Natural killer cell (primary cell): ENCODE results near the gene GPRC5D. TPM values are rescaled to one million over a fixed set of nuclear protein-coding genes. Genes with fewer than 3 reads are reported as not detected.

Experiments
- ATAC-seq, 3 donors: fragments of 150-1000 bp in 2 of 3; fragments of 200-7000 bp in 1 of 3; cut with Tn5 transposase; 1 replicate in 1 of 3; 2 replicates in 2 of 3; pipeline ENCODE4 v1.10.0; 2021; ENCODE audit warnings: mild to moderate bottlenecking in 2 of 3, moderate library complexity in 2 of 3
- DNase-seq, 2 donors: peaks; one replicate each; pipeline versions ENCODE4 v3.0.0 to v3.0.0-alpha.2; 2013 to 2021; ENCODE audit warnings: mixed read lengths in 1 of 2
- H3K27ac ChIP-seq: one replicate; pipeline ENCODE4 v1.5.1; 2013; ENCODE audit warnings: mild to moderate bottlenecking, low read length
- H3K27me3 ChIP-seq: one replicate; pipeline ENCODE4 v1.6.1; 2013; ENCODE audit warnings: low read length; ENCODE audit not compliant: control insufficient read depth, insufficient read depth
- H3K36me3 ChIP-seq: one replicate; pipeline ENCODE4 v1.6.1; 2013; ENCODE audit warnings: low read length; ENCODE audit not compliant: control insufficient read depth, insufficient read depth
- H3K4me1 ChIP-seq: one replicate; pipeline ENCODE4 v1.6.1; 2013; ENCODE audit warnings: low read length; ENCODE audit not compliant: control insufficient read depth, insufficient read depth
- H3K4me3 ChIP-seq: one replicate; pipeline ENCODE4 v1.5.1; 2013; ENCODE audit warnings: low read length
- H3K9me3 ChIP-seq: one replicate; pipeline ENCODE4 v1.6.1; 2013; ENCODE audit warnings: low read length; ENCODE audit not compliant: control insufficient read depth, insufficient read depth
- H3K27ac Mint-ChIP-seq, 2 donors: one replicate each; pipeline ENCODE4 v1.8.0; 2022; ENCODE audit warnings: mild to moderate bottlenecking in 2 of 2, mixed read lengths in 2 of 2, moderate library complexity in 1 of 2
- H3K27me3 Mint-ChIP-seq, 2 donors: one replicate each; pipeline ENCODE4 v1.8.0; 2022; ENCODE audit warnings: low read depth in 2 of 2, mixed read lengths in 2 of 2
- H3K36me3 Mint-ChIP-seq: one replicate; pipeline ENCODE4 v1.8.0; 2022; ENCODE audit warnings: mixed read lengths
- H3K4me1 Mint-ChIP-seq, 2 donors: one replicate each; pipeline ENCODE4 v1.8.0; 2022; ENCODE audit warnings: mixed read lengths in 2 of 2
- H3K4me3 Mint-ChIP-seq: one replicate; pipeline ENCODE4 v1.8.0; 2022; ENCODE audit warnings: mild to moderate bottlenecking, moderate library complexity, mixed read lengths
- H3K9me3 Mint-ChIP-seq, 2 donors: one replicate each; pipeline ENCODE4 v1.8.0; 2022; ENCODE audit warnings: mixed read lengths in 2 of 2
- WGBS: methylation state at CpG from one replicate; pipeline ENCODE4 v1.1.7; 2013; ENCODE audit warnings: missing lambda C conversion rate; ENCODE audit not compliant: insufficient coverage; 5-methylcytosine and 5-hydroxymethylcytosine counted together
- intact Hi-C: fragments of 100-400 bp; cut with micrococcal nuclease; formaldehyde crosslinking; loops from one replicate; pipeline ENCODE4 v1.14.2; 2022
- total RNA-seq, 4 donors: library from RNA; stranded (reverse); fragments of 120-200 nt in 1 of 4; gene quantifications; one replicate each; pipeline versions ENCODE4 v1.2.3 to v1.2.4, GENCODE V29; 2013 to 2022
- TF ChIP-seq, protein P1 (sequence below): fragments of 200-600 bp; IDR thresholded peaks from one replicate; pipeline ENCODE4 v1.8.0; 2022; ENCODE audit warnings: antibody characterized with exemption

The GPRC5D gene
- total RNA-seq, 3 donors from 2014 or later (not counting 1 experiment from before 2014, with no cell fraction given), result 5.5 TPM; not detected in 2

DNA sequence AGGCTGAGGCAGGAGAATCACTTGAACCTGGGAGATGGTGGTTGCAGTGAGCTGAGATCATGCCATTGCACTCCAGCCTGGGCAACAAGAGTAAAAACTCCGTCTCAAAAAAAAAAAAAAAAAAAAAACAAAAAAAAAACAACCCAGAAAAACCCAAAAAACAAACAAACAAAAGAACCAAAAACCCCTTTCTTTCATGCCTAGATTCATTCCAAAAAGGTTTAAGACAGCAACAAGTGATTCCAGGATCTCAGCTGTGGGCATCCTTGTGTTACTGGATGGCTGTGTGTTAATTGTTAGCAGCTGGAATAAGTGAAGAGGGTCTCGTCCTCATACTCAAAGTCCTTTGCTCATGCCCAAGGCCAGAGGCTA lies 51.2 kb downstream of the GPRC5D start:
- no peak overlapping the region for H3K27ac Mint-ChIP-seq
- no peaks in the 10 kb centered on the region for H3K9me3 ChIP-seq
- H3K27me3 Mint-ChIP-seq, result peaks cover 14 to 16% of the 10 kb centered on the region in 2 donors
- H3K4me1 ChIP-seq, result no peaks in the 10 kb centered on the region
- ATAC-seq (no peak), DNase-seq (no peak)
- H3K4me3 Mint-ChIP-seq, result no peak overlapping the region
- H3K4me1 Mint-ChIP-seq, result no peaks in the 10 kb centered on the region
- H3K27me3 ChIP-seq, result peaks cover 2% of the 10 kb centered on the region
- no peak overlapping the region for H3K27ac ChIP-seq
- no peaks in the 10 kb centered on the region for H3K9me3 Mint-ChIP-seq
- intact Hi-C loops, result no loop called here
- H3K4me3 ChIP-seq, result no peak overlapping the region
- H3K36me3 ChIP-seq, result no peaks in the 10 kb centered on the region
- 78% methylated on average over 1 of the region's 2 CpGs for WGBS
- TF ChIP-seq, protein P1, sequence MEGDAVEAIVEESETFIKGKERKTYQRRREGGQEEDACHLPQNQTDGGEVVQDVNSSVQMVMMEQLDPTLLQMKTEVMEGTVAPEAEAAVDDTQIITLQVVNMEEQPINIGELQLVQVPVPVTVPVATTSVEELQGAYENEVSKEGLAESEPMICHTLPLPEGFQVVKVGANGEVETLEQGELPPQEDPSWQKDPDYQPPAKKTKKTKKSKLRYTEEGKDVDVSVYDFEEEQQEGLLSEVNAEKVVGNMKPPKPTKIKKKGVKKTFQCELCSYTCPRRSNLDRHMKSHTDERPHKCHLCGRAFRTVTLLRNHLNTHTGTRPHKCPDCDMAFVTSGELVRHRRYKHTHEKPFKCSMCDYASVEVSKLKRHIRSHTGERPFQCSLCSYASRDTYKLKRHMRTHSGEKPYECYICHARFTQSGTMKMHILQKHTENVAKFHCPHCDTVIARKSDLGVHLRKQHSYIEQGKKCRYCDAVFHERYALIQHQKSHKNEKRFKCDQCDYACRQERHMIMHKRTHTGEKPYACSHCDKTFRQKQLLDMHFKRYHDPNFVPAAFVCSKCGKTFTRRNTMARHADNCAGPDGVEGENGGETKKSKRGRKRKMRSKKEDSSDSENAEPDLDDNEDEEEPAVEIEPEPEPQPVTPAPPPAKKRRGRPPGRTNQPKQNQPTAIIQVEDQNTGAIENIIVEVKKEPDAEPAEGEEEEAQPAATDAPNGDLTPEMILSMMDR, result no peak
- H3K36me3 Mint-ChIP-seq, result no peaks in the 10 kb centered on the region

DNA sequence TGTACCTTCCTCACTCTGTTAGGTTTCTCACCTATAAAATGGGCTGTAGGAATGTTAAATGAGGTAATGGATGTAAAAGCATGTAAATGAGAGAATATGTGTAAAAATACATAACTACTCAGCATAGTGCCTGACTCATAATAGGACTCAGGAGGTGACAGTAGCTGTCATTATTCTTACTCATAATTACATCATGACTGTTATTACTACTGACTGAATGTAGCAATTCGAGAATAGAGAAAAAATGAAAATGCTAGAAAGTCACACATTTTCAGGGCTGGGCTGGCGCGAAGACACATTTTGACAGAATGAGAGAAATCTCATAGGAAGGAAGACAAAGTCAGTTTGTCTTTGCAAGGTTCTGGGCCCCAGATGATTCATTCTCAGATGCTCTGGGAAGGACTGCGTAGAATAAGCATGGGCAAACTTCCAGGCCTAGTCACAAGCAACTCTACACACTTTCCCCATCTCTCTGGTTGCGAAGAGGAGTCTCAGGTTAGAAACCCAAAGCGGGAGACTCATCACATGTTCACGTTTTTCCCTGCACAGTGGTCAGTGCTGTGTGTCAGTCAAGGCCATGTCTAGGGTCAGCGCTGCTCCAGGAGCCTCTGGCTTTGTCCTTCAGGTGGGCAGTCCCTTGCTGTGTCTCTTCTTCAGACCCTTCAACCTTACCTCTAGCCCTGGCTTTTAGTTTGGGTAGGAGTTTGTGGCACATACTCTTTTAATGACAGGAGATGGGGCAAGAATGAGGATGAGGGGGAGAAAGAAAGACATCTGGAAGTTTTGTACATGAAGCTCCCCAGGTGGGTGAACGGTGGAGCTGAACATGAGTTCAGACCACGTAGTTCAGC lies 52.2 kb downstream of the GPRC5D start:
- Histone ChIP-seq H3K27ac (no peak overlapping the region), H3K27me3 (no peaks in the 10 kb centered on the region), H3K4me3 (no peak overlapping the region), H3K9me3 (no peaks in the 10 kb centered on the region), H3K4me1 (no peaks in the 10 kb centered on the region), H3K36me3 (no peaks in the 10 kb centered on the region)
- intact Hi-C loops, result loop anchor here (10.0 kb wide), 1 partner anchor 115 kb away; the partner anchor contains the start of gene APOLD1
- Mint-ChIP-seq H3K27ac (no peak overlapping the region), H3K9me3 (no peaks in the 10 kb centered on the region), H3K4me1 (no peaks in the 10 kb centered on the region), H3K4me3 (no peak overlapping the region), H3K36me3 (no peaks in the 10 kb centered on the region), H3K27me3 (peaks cover 17 to 24% of the 10 kb centered on the region in 2 donors)
- ATAC-seq (no peak), DNase-seq (no peak)
- 73% methylated on average over 10 of the region's 10 CpGs for WGBS
- TF ChIP-seq, protein P1, result no peak

GRCh38 chr12:12898911-12899511 lies 53.0 kb downstream of the GPRC5D start:
- Histone ChIP-seq H3K4me3 (no peak overlapping the region), H3K27ac (no peak overlapping the region), H3K9me3 (no peaks in the 10 kb centered on the region), H3K4me1 (no peaks in the 10 kb centered on the region), H3K27me3 (no peaks in the 10 kb centered on the region), H3K36me3 (no peaks in the 10 kb centered on the region)
- Mint-ChIP-seq H3K36me3 (no peaks in the 10 kb centered on the region), H3K4me1 (no peaks in the 10 kb centered on the region), H3K27me3 (peaks cover 17 to 24% of the 10 kb centered on the region in 2 donors), H3K27ac (no peak overlapping the region), H3K4me3 (no peak overlapping the region), H3K9me3 (no peaks in the 10 kb centered on the region)
- ATAC-seq, result no peak
- TF ChIP-seq, protein P1, result no peak
- DNase-seq, result no peak
- intact Hi-C loops, result loop anchor here (10.0 kb wide), 1 partner anchor 114 kb away; the partner anchor contains the start of gene APOLD1
- 84% methylated on average over 8 of the region's 8 CpGs for WGBS
